ENCODE results near the gene SPI1.

SPI1 gene

DNA sequence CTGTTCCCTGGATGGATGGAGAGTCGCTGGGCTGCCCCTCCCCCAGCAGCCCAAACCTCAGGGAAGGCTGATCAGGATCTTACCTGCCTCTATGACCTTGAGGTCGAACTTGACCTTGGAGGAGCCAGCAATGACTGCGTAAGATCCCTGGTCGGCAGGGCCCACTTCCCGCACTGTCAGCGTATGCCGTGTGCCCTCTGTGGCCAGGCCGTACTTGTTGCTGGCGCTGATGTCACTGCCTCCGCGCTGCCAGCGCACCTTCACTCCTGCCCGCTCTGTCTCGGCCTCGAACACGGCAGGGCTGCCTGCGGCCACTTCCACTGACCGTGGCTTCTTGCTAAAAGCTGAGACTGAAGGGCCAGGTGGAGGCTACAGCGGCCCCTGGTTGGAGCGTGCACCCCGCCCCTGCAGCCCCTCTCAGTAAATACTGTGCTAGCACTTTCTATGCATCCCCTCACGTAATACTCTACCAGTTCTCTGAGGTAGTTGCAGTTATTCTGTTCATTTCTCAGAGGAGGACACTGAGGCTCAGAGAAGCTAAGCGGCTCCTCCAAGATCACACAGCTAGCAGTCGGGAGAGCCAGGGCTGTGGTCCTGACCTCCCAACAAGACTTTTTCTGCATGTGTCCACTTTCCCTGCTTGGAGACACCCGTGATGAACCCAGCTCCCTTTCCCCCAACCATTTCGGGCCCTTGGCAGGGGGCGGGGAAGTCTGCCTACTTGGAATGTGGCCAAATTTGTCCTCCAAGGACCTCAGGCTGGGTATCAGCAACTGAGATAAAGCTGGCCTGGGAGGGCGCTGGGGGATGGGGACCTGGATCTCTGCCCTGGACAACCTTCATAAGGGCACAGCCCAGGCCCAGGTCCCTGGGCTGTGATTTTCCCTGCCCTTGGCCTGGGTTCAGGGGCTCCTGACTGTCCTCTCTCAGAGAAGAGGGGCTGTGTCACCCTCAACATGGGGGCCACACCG, 26.9 kb downstream of the SPI1 start:
- Histone ChIP-seq H3K27me3 (ENCODE audit: control insufficient read depth in 1 of 2, insufficient read depth in 2 of 2, low read length in 2 of 2) (no peaks in the 10 kb centered on the region), H3K4me1 (ENCODE audit: insufficient read depth, low read length) (peaks cover 11% of the 10 kb centered on the region), H3K27ac (ENCODE audit: low read depth, low read length) (no peak overlapping the region), H3K4me3 (ENCODE audit: low read depth in 1 of 2, low read length in 2 of 2) (no peak overlapping the region), H3K9me3 (ENCODE audit: low read length) (no peaks in the 10 kb centered on the region), H3K9ac (ENCODE audit: low read length) (no peak overlapping the region), H3K36me3 (ENCODE audit: insufficient read depth, low read length) (peaks cover 4% of the 10 kb centered on the region)

DNA sequence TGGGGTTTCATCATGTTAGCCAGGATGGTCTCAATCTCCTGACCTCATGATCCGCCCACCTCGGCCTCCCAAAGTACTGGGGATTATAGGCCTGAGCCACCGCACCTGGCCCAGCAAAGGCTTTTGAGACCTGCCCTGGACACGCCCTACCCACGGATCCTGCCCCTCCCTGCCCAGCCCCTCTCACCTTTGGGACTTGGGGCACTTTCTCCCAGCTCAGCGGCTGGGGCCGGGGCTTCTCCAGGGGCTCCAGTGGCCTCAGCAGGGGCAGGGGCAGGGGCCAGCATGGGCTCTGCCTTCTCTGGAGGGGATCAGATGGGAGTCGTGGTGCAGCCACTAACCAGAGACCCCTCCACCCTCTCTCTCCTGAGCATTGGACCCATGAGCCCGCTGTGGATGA, 28.0 kb downstream of the SPI1 start:
- H3K27me3 ChIP-seq (ENCODE audit: control insufficient read depth in 1 of 2, insufficient read depth in 2 of 2, low read length in 2 of 2): no peaks in the 10 kb centered on the region
- peaks cover 5% of the 10 kb centered on the region for H3K4me1 ChIP-seq (ENCODE audit: insufficient read depth, low read length)
- no peak overlapping the region for H3K4me3 ChIP-seq (ENCODE audit: low read depth in 1 of 2, low read length in 2 of 2)
- no peaks in the 10 kb centered on the region for H3K9me3 ChIP-seq (ENCODE audit: low read length)
- H3K36me3 ChIP-seq (ENCODE audit: insufficient read depth, low read length): no peaks in the 10 kb centered on the region
- H3K27ac ChIP-seq (ENCODE audit: low read depth, low read length): no peak overlapping the region
- no peak overlapping the region for H3K9ac ChIP-seq (ENCODE audit: low read length)

DNA sequence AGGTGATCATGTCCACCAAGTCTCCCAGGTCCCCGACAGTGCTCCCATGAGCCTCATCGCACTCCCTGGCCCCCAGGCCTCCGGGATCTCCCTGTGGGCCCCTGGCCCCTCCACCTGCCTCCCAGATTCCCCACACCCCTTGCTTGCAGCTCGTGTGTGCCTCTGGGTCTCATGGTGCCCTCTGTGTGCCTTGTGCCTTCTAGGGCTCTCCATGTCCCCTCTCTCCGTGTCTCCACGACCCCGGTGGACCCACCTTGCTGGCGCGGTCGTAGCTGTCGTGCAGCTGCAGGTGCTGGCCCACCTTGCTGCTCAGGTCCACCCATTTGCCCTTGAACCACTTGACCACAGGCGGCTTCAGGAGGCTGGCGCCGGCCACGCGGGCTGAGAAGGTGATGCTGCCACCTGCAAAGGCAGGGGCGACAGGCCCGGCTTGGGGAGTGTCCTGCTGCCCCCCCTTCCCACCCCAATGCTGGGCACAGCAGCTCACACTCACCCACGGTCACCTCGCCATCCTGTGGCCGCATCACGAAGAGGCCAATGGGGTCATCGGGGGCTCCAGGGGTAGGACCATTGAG, 28.7 kb downstream of the SPI1 start:
- Histone ChIP-seq H3K36me3 (ENCODE audit: insufficient read depth, low read length) (no peaks in the 10 kb centered on the region), H3K9ac (ENCODE audit: low read length) (no peak overlapping the region), H3K4me3 (ENCODE audit: low read depth in 1 of 2, low read length in 2 of 2) (no peak overlapping the region), H3K27me3 (ENCODE audit: control insufficient read depth in 1 of 2, insufficient read depth in 2 of 2, low read length in 2 of 2) (no peaks in the 10 kb centered on the region), H3K9me3 (ENCODE audit: low read length) (no peaks in the 10 kb centered on the region), H3K4me1 (ENCODE audit: insufficient read depth, low read length) (peaks cover 3% of the 10 kb centered on the region), H3K27ac (ENCODE audit: low read depth, low read length) (no peak overlapping the region)

DNA sequence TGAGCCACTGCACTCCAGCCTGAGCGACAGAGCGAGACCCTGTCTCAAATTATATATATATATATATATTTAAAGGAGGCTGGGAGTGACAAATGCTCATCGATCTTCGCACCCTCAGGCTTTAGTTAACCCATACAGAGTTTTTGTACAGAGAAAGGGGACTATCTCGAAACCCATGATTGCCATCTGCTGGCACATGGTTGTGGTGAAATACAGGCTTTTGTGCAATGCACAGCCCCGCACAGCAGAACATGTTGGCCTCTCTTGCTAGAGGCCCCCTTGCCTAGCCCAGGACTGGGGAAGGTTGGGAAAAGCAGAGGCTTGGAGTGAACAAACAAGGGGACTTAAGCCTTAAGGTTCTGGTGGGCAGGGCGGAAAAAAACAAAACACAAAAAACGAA, 29.5 kb downstream of the SPI1 start:
- Histone ChIP-seq H3K4me1 (ENCODE audit: insufficient read depth, low read length) (no peaks in the 10 kb centered on the region), H3K27ac (ENCODE audit: low read depth, low read length) (no peak overlapping the region), H3K9ac (ENCODE audit: low read length) (no peak overlapping the region), H3K27me3 (ENCODE audit: control insufficient read depth in 1 of 2, insufficient read depth in 2 of 2, low read length in 2 of 2) (no peaks in the 10 kb centered on the region), H3K9me3 (ENCODE audit: low read length) (no peaks in the 10 kb centered on the region), H3K4me3 (ENCODE audit: low read depth in 1 of 2, low read length in 2 of 2) (no peak overlapping the region), H3K36me3 (ENCODE audit: insufficient read depth, low read length) (no peaks in the 10 kb centered on the region)

DNA sequence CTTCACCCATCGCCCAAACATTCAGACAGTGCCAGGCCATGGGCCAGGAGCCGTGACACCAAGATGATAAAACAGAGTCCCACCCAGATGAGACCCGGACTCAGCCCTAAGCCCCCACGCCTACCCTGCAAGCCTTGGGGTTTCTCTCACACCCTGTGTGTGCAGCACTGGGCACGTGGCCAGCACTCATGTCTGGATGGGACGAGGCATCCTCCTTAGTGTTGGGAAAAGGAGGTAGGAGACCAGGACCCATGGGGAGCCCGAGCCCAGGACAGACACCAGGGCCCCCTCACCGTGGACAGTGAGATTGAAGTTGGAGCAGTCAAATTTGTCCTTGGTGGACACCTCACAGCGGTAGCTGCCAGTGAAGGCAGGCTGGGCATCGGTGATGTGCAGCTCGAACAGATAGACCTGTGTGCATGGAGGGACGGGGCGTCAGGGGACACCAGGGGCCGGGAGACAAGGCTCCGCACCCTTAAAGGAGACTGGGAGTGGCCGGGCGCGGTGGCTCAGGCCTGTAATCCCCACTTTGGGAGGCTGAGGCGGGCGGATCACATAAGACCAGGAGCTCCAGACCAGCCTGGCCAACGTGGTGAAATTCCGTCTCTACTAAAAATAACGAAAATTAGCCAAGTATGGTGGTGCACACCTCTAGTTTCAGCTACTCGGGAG, 30.1 kb downstream of the SPI1 start:
- no peak overlapping the region for H3K27ac ChIP-seq (ENCODE audit: low read depth, low read length)
- H3K4me3 ChIP-seq (ENCODE audit: low read depth in 1 of 2, low read length in 2 of 2): no peak overlapping the region
- no peaks in the 10 kb centered on the region for H3K9me3 ChIP-seq (ENCODE audit: low read length)
- no peak overlapping the region for H3K9ac ChIP-seq (ENCODE audit: low read length)
- H3K36me3 ChIP-seq (ENCODE audit: insufficient read depth, low read length): no peaks in the 10 kb centered on the region
- H3K4me1 ChIP-seq (ENCODE audit: insufficient read depth, low read length): no peaks in the 10 kb centered on the region
- no peaks in the 10 kb centered on the region for H3K27me3 ChIP-seq (ENCODE audit: control insufficient read depth in 1 of 2, insufficient read depth in 2 of 2, low read length in 2 of 2)

DNA sequence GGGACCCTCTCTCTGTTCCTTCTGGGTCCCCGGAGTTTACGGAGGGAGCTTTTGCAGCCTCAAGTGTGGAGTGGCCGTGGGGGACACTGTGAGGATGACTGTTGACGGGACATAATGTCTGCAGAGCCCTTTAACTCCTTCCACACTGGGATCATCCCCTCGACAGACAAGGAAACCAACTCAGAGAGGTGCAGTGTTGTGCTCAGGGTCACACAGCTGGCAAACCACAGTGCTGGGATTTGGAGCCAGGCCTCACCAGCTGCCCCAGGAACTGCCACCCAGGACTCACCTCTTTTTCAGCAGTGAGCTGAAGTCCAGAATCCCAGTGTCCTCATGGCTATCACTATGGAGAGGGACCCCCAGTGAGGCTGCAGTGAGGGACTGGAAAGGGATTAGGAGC, 31.2 kb downstream of the SPI1 start:
- H3K36me3 ChIP-seq (ENCODE audit: insufficient read depth, low read length): no peaks in the 10 kb centered on the region
- H3K4me1 ChIP-seq (ENCODE audit: insufficient read depth, low read length): no peaks in the 10 kb centered on the region
- H3K4me3 ChIP-seq (ENCODE audit: low read depth in 1 of 2, low read length in 2 of 2): no peak overlapping the region
- no peak overlapping the region for H3K9ac ChIP-seq (ENCODE audit: low read length)
- no peaks in the 10 kb centered on the region for H3K9me3 ChIP-seq (ENCODE audit: low read length)
- no peak overlapping the region for H3K27ac ChIP-seq (ENCODE audit: low read depth, low read length)
- no peaks in the 10 kb centered on the region for H3K27me3 ChIP-seq (ENCODE audit: control insufficient read depth in 1 of 2, insufficient read depth in 2 of 2, low read length in 2 of 2)

DNA sequence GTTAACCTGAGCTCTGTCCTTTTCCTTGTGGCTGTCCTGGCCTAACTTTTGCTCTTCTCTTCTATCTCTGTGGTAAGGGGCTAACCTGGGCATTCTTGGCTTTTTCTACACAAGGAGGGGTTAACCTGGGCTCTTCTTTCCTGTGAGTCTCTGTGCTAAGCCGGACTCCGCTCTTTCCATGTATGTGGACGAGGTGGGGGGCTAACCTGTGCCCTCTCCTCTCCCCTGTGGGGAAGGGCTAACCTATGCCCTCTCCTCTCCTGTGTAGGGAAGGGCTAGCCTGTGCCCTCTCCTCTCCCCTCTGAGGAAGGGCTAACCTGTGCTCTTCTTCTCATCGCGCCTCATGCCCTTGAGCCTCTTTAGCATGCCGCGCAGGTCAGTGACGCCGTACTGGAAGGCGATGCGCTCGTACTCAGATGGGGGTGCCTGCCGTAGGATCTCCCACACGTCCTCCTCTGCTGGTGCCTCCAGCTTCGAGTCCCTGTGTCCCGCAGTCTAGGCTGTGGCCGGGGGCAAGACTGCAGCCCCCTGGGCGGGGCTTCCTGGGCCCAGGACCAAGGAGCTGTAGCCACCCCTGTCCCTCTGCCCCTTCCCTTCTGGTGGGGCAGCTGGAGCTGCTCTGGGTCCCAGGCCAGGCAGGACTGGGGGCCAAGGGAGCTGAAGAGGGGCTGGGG, 32.3 kb downstream of the SPI1 start:
- no peak overlapping the region for H3K9ac ChIP-seq (ENCODE audit: low read length)
- H3K27ac ChIP-seq (ENCODE audit: low read depth, low read length): no peak overlapping the region
- no peaks in the 10 kb centered on the region for H3K36me3 ChIP-seq (ENCODE audit: insufficient read depth, low read length)
- no peaks in the 10 kb centered on the region for H3K9me3 ChIP-seq (ENCODE audit: low read length)
- no peak overlapping the region for H3K4me3 ChIP-seq (ENCODE audit: low read depth in 1 of 2, low read length in 2 of 2)
- H3K4me1 ChIP-seq (ENCODE audit: insufficient read depth, low read length): no peaks in the 10 kb centered on the region
- no peaks in the 10 kb centered on the region for H3K27me3 ChIP-seq (ENCODE audit: control insufficient read depth in 1 of 2, insufficient read depth in 2 of 2, low read length in 2 of 2)

DNA sequence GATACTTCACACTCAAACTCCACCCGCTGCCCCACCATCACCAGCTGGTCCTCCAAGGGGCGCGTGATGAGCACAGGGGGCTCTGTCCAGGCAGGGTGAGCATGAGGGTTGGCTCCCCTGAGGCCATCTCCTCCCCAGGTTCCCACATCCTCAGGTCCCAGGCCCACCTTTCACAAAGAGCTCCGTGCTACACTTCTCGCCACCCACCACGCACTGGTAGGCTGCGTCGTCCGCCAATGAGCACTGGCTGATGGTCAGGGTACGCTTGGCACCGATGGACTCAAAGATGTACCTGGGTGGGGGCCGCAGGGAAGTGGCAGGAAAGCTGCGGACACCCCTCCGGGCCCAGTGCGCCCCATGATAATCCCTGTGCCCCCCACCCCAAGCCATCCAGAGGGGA, 35.5 kb downstream of the SPI1 start:
- Histone ChIP-seq H3K9me3 (ENCODE audit: low read length) (no peaks in the 10 kb centered on the region), H3K9ac (ENCODE audit: low read length) (no peak overlapping the region), H3K36me3 (ENCODE audit: insufficient read depth, low read length) (no peaks in the 10 kb centered on the region), H3K27me3 (ENCODE audit: control insufficient read depth in 1 of 2, insufficient read depth in 2 of 2, low read length in 2 of 2) (no peaks in the 10 kb centered on the region), H3K4me3 (ENCODE audit: low read depth in 1 of 2, low read length in 2 of 2) (no peak overlapping the region), H3K4me1 (ENCODE audit: insufficient read depth, low read length) (no peaks in the 10 kb centered on the region), H3K27ac (ENCODE audit: low read depth, low read length) (no peak overlapping the region)

DNA sequence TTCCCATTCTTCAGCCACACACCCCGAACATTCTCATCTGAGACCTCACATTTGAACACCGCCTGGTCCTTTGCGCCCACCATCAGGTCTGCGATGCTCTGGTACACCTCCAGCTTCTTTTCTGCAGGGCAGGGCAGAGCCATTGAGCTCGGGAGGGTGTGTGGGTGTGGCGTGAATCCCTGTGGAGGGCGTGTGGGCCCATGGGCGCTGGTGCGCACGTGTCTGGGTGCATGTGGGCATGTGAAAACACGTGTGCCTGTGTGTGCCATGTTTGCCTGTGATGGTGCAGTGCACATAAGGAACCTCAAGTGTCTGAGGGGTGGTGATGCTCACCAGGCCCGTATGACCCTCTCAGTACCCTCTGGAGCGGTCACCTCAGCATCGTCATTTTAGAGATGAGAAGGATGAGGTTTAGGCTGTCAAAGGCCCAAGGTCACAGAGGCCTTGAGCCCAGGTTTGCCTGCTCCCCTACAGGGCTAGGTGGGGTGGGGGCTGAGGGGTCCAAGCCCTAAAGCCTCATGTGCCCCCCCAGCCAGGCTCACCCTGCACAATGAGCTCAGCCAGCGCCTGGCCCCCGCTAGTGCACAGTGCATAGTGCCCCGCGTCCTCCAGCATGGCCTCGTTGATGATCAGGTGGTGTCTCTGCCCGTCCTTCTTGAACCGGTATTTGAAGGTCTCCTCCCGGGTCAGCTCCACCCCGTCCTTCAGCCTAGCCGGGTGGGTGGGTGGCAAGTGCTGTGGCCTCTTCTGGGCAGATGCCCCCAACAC, 36.1 kb downstream of the SPI1 start:
- H3K36me3 ChIP-seq (ENCODE audit: insufficient read depth, low read length): no peaks in the 10 kb centered on the region
- no peak overlapping the region for H3K9ac ChIP-seq (ENCODE audit: low read length)

DNA sequence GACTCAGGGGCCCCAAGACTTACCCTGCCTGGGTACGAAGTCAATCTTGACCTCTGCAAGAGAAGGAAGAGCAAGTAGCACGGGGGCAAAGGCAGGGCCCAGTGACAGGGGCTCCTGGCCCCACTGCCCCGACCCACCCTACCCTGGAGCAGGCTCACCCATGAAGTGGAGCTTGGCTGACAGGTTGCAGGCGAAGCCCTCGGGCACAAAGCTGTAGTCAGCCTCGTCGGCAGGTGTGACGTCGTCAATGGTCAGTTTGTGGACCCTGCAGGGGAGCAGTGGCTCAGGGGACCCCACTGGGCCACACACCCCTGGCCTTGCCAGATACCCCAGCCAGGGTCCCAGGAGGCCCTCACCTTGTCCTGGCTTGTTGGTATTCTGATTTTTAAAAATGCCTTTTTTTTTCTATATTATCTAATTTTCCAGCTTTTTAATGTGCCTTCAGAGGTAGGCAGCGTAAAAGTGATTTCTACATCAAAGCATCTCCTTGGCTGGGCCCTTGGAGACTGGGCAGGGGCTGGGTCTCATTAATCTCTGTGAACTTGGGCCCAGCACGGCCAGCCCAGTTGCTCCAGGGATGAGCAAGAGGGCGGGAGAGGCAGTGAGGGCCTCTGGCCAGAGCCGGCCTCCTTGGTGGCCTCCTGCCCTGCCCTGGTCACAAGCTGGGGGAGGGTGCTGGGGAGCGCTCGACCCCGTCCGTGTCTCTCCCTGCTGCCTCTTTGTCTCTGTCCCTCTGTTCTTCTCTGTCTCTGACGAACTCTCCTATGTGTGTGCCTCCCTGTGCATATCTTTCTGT, 37.2 kb downstream of the SPI1 start:
- H3K9ac ChIP-seq (ENCODE audit: low read length): no peak overlapping the region
- no peak overlapping the region for H3K27ac ChIP-seq (ENCODE audit: low read depth, low read length)
- no peak overlapping the region for H3K4me3 ChIP-seq (ENCODE audit: low read depth in 1 of 2, low read length in 2 of 2)
- H3K36me3 ChIP-seq (ENCODE audit: insufficient read depth, low read length): no peaks in the 10 kb centered on the region
- no peaks in the 10 kb centered on the region for H3K27me3 ChIP-seq (ENCODE audit: control insufficient read depth in 1 of 2, insufficient read depth in 2 of 2, low read length in 2 of 2)
- H3K9me3 ChIP-seq (ENCODE audit: low read length): no peaks in the 10 kb centered on the region
- H3K4me1 ChIP-seq (ENCODE audit: insufficient read depth, low read length): no peaks in the 10 kb centered on the region

More for the DNA sequence above, 36.1 kb downstream of the SPI1 start:
- Histone ChIP-seq H3K27me3 (ENCODE audit: control insufficient read depth in 1 of 2, insufficient read depth in 2 of 2, low read length in 2 of 2) (no peaks in the 10 kb centered on the region), H3K27ac (ENCODE audit: low read depth, low read length) (no peak overlapping the region), H3K4me3 (ENCODE audit: low read depth in 1 of 2, low read length in 2 of 2) (no peak overlapping the region), H3K9me3 (ENCODE audit: low read length) (no peaks in the 10 kb centered on the region), H3K4me1 (ENCODE audit: insufficient read depth, low read length) (no peaks in the 10 kb centered on the region)

All from muscle layer of colon (tissue), 2 donors.